Measurements from ENCODE around the gene DEFB108B.
"Not testable (repeated sequence)": the region's sequence is repeated elsewhere in the genome, so short reads cannot be mapped to it uniquely, and the experiment has no call there.

GRCh38 chr11:71860835-71861234 is 27.8 kb downstream of the DEFB108B start:
- not testable (repeated sequence) for TF ChIP-seq CTCF (tag by site-specific recombination; IDR thresholded peaks at IDR 0.05); ZNF76 (tag by site-specific recombination; IDR thresholded peaks at IDR 0.05; ENCODE audit: borderline replicate concordance, low read depth)
